NCI-H187 treated with DMSO at 0.1 percent for 48 hours (cell line): Measurements from ENCODE around the gene FAM120C.

Experiments used
- DNase-seq: peaks from one replicate; lab custom pipeline; 2025; lab: John Stamatoyannopoulos, UW

The FAM120C gene

GRCh38 chrX:54030329-54030728, 152.7 kb downstream of the FAM120C start:
- DNase-seq: no peak

- no peak for DNase-seq
Measured at GRCh38 chrX:54029529-54030143, 153.4 kb downstream of the FAM120C start.

- no peak for DNase-seq
Measured at GRCh38 chrX:54024350-54024749, 158.7 kb downstream of the FAM120C start.
